AG04449 (cell line): ENCODE results near the gene PAM16.

ENCODE experiments used
- CTCF ChIA-PET: fragments of 350-600 bp; formaldehyde crosslinking; extraction: SDS; loops from one replicate; lab custom pipeline; 2021; ENCODE audit warnings: antibody characterized with exemption; lab: Yijun Ruan, JAX
- POLR2A ChIA-PET: fragments of 400-600, 350-600 bp; formaldehyde crosslinking; extraction: SDS; loops from one replicate; lab custom pipeline; 2020; ENCODE audit warnings: antibody characterized with exemption, inconsistent platforms; lab: Yijun Ruan, JAX
- DNase-seq: peaks from one replicate; pipeline ENCODE4 v3.0.0-alpha.2; 2010; ENCODE audit warnings: low read depth, low spot score
- H3K4me3 ChIP-seq: 2 replicates; pipeline ENCODE4 v1.5.1; 2011; ENCODE audit warnings: low read depth, mild to moderate bottlenecking, control low read depth, low read length
- CTCF ChIP-seq: IDR thresholded peaks from one replicate; pipeline ENCODE4 v1.5.1; 2011; ENCODE audit warnings: mild to moderate bottlenecking, moderate library complexity, low read length, control low read depth, inconsistent platforms; ENCODE audit not compliant: insufficient read depth; ENCODE audit errors: missing control alignments

Gene PAM16

GRCh38 chr16:4341250-4341649, 9.9 kb downstream of the PAM16 start:
- H3K4me3 ChIP-seq, result no peak overlapping the region
- no peak for TF ChIP-seq CTCF
- DNase-seq, result no peak
- CTCF ChIA-PET, result interaction anchor here (0.9 to 9.9 kb wide), 5 partner anchors 10 to 141 kb away, joined by 3 to 94 read pairs (median 15); partner anchors contain the start of gene PAM16
- POLR2A ChIA-PET, result interaction anchor here (1.2 to 1.4 kb wide), 2 partner anchors 10 to 69 kb away, joined by 3 read pairs; partner anchors contain the start of gene TFAP4

- no peak overlapping the region for H3K4me3 ChIP-seq
- ChIA-PET CTCF (interaction anchor here (0.7 to 9.9 kb wide), 8 partner anchors 10 to 62 kb away, joined by 3 to 94 read pairs (median 5); partner anchors contain the start of gene PAM16), POLR2A (interaction anchor here (1.4 kb wide), 1 partner anchor 11 kb away, joined by 3 read pairs; no protein-coding TSS in a partner anchor)
- no peak for DNase-seq
- no peak for TF ChIP-seq CTCF
These were observed 10.7 kb downstream of the PAM16 start for GRCh38 chr16:4340443-4340842.

DNA sequence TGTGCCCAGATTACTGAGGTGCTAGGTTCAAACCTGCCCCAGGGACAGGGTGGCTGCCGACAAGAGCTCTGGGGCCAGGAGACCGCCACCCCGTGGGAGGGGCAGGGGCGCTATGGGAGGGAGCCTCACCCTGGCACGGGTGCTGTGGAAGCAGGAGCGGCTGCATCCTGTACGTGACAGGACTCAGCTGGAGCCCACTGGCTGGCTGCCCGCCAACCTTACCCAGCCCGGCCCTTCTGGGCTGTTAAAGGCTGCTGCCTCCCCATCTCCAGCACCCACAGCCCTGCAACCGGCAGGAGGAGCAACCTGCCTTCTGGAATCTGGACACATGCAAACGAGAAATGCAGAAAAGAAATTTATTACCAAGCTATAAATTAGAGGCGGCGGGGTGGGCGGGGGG, 11.2 kb downstream of the PAM16 start:
- POLR2A ChIA-PET, result interaction anchor here (1.4 kb wide), 1 partner anchor 12 kb away, joined by 3 read pairs; no protein-coding TSS in a partner anchor
- no peak overlapping the region for H3K4me3 ChIP-seq
- DNase-seq, result no peak
- CTCF ChIA-PET, result interaction anchor here (0.7 to 9.9 kb wide), 7 partner anchors 10 to 62 kb away, joined by 3 to 94 read pairs (median 4); no protein-coding TSS in a partner anchor
- no peak for TF ChIP-seq CTCF

DNA sequence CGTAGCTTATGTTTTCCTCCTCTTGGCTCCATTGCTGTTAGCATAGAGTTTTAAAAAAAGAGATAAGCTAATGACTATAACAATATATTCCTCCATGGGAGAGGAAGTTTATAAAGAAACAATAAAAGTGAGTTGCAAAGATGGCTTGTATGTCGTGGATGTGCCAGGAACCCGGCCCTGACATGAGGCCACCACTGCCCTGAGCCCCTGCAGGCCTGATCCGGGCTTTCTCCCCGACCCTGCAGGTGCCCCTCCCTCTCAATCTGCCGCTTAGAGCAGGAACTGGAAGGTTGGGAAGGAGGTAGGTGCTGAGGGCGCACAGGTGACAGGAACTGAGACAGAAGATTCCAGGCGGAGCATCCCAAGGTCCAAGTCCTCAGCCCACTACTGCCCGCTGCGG, 11.7 kb downstream of the PAM16 start:
- no peak for DNase-seq
- ChIA-PET CTCF (interaction anchor here (0.7 to 9.9 kb wide), 7 partner anchors 9 to 63 kb away, joined by 3 to 94 read pairs (median 4); no protein-coding TSS in a partner anchor), POLR2A (no interaction called here)
- H3K4me3 ChIP-seq, result no peak overlapping the region
- no peak for TF ChIP-seq CTCF

GRCh38 chr16:4338712-4339299, 12.3 kb downstream of the PAM16 start:
- ChIA-PET POLR2A (no interaction called here), CTCF (interaction anchor here (1.3 to 9.9 kb wide), 5 partner anchors 9 to 63 kb away, joined by 4 to 94 read pairs (median 5); no protein-coding TSS in a partner anchor)
- no peak overlapping the region for H3K4me3 ChIP-seq
- no peak for DNase-seq
- no peak for TF ChIP-seq CTCF

GRCh38 chr16:4338125-4338582, 13.0 kb downstream of the PAM16 start:
- no peak overlapping the region for H3K4me3 ChIP-seq
- peak; percentile 7 for TF ChIP-seq CTCF
- ChIA-PET CTCF (interaction anchor here (1.3 to 9.9 kb wide), 5 partner anchors 8 to 64 kb away, joined by 4 to 94 read pairs (median 5); no protein-coding TSS in a partner anchor), POLR2A (no interaction called here)
- no peak for DNase-seq
